SK-N-SH treated with all-trans-retinoic acid at 6 μM for 48 hours (cell line): ENCODE results near the gene AMMECR1.
"Not testable (repeated sequence)": the region's sequence is repeated elsewhere in the genome, so short reads cannot be mapped to it uniquely, and the experiment has no call there.

ENCODE experiments used
- ATAC-seq: fragments of 200-7000 bp; cut with Tn5 transposase; 3 replicates; pipeline ENCODE4 v1.9.1; 2020; ENCODE audit warnings: mild to moderate bottlenecking, moderate library complexity
- BACH2 ChIP-seq: fragments of 250-450 bp; sonication (Bioruptor Pico); IDR thresholded peaks from 2 replicates; pipeline ENCODE4 v1.9.0; 2021; ENCODE audit warnings: mild to moderate bottlenecking, borderline replicate concordance
- CREB5 ChIP-seq: fragments of 250-450 bp; sonication (Bioruptor Pico); IDR thresholded peaks from 2 replicates; pipeline ENCODE4 v1.5.1; 2020; ENCODE audit warnings: low read depth, mild to moderate bottlenecking, moderate library complexity
- CSDC2 ChIP-seq: fragments of 250-450 bp; sonication (Bioruptor Pico); IDR thresholded peaks from 2 replicates; pipeline ENCODE4 v1.5.0; 2020; ENCODE audit warnings: mild to moderate bottlenecking, moderate library complexity
- GLIS3 ChIP-seq: fragments of 250-450 bp; sonication (Bioruptor Pico); IDR thresholded peaks from 2 replicates; pipeline ENCODE4 v1.5.0; 2020; ENCODE audit warnings: mild to moderate bottlenecking, moderate library complexity
- ISL1 ChIP-seq: fragments of 250-450 bp; sonication (Bioruptor Pico); IDR thresholded peaks from 2 replicates; pipeline ENCODE4 v2.1.2; 2022; ENCODE audit warnings: mild to moderate bottlenecking, moderate library complexity
- OSR1 ChIP-seq: fragments of 250-450 bp; sonication (Bioruptor Pico); IDR thresholded peaks from 2 replicates; pipeline ENCODE4 v1.8.0; 2022; ENCODE audit warnings: moderate library complexity, mild to moderate bottlenecking, inconsistent platforms
- PATZ1 ChIP-seq: fragments of 250-450 bp; sonication (Bioruptor Pico); IDR thresholded peaks from 2 replicates; pipeline ENCODE4 v1.8.0; 2020; ENCODE audit warnings: mild to moderate bottlenecking, moderate library complexity, borderline replicate concordance
- PPARA ChIP-seq: fragments of 250-450 bp; sonication (Bioruptor Pico); IDR thresholded peaks from 2 replicates; pipeline ENCODE4 v1.5.0; 2020; ENCODE audit warnings: mild to moderate bottlenecking, borderline replicate concordance
- RARB ChIP-seq: fragments of 250-450 bp; sonication (Bioruptor Pico); IDR thresholded peaks from 2 replicates; pipeline ENCODE4 v1.8.0; 2021; ENCODE audit warnings: mild to moderate bottlenecking, moderate library complexity
- SNAI2 ChIP-seq: fragments of 250-450 bp; sonication (Bioruptor Pico); IDR thresholded peaks from 2 replicates; pipeline ENCODE4 v1.5.0; 2020; ENCODE audit warnings: mild to moderate bottlenecking, moderate library complexity
- TCF4 ChIP-seq: fragments of 250-450 bp; sonication (Bioruptor Pico); IDR thresholded peaks from 2 replicates; pipeline ENCODE4 v1.8.0; 2021; ENCODE audit warnings: mild to moderate bottlenecking, moderate library complexity, borderline replicate concordance
- ZC3H10 ChIP-seq: fragments of 250-450 bp; sonication (Bioruptor Pico); IDR thresholded peaks from 2 replicates; pipeline ENCODE4 v1.5.1; 2021; ENCODE audit warnings: mild to moderate bottlenecking, moderate library complexity
- ZFP3 ChIP-seq: fragments of 250-450 bp; sonication (Bioruptor Pico); IDR thresholded peaks from 2 replicates; pipeline ENCODE4 v1.5.0; 2020; ENCODE audit warnings: mild to moderate bottlenecking, moderate library complexity
- ZFP30 ChIP-seq: fragments of 450-650 bp; formaldehyde crosslinking; IDR thresholded peaks from 2 replicates; pipeline ENCODE4 v1.5.0; 2022; ENCODE audit warnings: mild to moderate bottlenecking, moderate library complexity
- ZNF565 ChIP-seq: fragments of 450-650 bp; formaldehyde crosslinking; conservative IDR thresholded peaks from 2 replicates; pipeline ENCODE4 v1.5.0; 2020; ENCODE audit warnings: low read depth, mild to moderate bottlenecking, moderate library complexity
- ZNF70 ChIP-seq: fragments of 450-650 bp; formaldehyde crosslinking; IDR thresholded peaks from 2 replicates; pipeline ENCODE4 v1.5.0; 2020; ENCODE audit warnings: mild to moderate bottlenecking, moderate library complexity
- ZNF8 ChIP-seq: fragments of 450-650 bp; formaldehyde crosslinking; IDR thresholded peaks from 2 replicates; pipeline ENCODE4 v1.5.0; 2020; ENCODE audit warnings: mild to moderate bottlenecking, moderate library complexity
- TF ChIP-seq, protein P1 (sequence below): fragments of 250-450 bp; sonication (Bioruptor Pico); IDR thresholded peaks from 2 replicates; pipeline ENCODE4 v1.5.1; 2021; ENCODE audit warnings: mild to moderate bottlenecking, moderate library complexity

The AMMECR1 gene

GRCh38 chrX:110338935-110339334, 21.1 kb upstream of the AMMECR1 start (continued):
- TF ChIP-seq ZNF70 (CRISPR knock-in tag) (no peak), GLIS3 (CRISPR knock-in tag) (no peak), PPARA (CRISPR knock-in tag) (no peak), OSR1 (CRISPR knock-in tag) (no peak)

- ATAC-seq, result not testable (repeated sequence)
Observed at GRCh38 chrX:110333458-110333857, 15.6 kb upstream of the AMMECR1 start.

DNA sequence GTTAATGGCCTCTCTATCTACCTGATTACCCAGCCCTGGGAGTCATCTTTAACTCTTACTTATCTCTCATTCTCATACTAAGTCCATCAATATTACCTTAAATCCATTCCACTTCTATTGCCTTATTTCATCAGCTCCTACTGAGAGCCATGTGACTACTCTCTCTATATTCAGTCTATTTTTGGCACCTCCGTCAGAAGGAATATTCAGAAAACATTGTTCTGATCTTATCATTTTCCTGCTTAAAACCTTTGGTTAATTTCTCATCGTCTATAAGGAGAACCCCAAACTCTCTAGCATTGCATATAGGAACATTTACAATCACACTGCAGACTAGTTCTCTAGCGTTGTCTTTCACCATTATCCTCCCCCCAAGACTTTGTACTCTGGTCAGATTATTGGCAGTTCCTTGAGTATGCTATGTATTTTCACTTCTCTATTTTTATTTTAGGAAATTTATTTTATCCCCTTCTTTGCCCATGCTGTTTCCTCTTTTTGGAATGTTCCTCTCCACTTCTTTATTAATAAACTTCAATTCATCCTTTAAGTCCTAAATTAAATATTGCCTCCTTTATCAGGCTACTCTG, 13.7 kb upstream of the AMMECR1 start:
- TF ChIP-seq, protein P1, sequence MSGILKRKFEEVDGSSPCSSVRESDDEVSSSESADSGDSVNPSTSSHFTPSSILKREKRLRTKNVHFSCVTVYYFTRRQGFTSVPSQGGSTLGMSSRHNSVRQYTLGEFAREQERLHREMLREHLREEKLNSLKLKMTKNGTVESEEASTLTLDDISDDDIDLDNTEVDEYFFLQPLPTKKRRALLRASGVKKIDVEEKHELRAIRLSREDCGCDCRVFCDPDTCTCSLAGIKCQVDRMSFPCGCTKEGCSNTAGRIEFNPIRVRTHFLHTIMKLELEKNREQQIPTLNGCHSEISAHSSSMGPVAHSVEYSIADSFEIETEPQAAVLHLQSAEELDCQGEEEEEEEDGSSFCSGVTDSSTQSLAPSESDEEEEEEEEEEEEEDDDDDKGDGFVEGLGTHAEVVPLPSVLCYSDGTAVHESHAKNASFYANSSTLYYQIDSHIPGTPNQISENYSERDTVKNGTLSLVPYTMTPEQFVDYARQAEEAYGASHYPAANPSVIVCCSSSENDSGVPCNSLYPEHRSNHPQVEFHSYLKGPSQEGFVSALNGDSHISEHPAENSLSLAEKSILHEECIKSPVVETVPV (CRISPR knock-in tag), result no peak
- TF ChIP-seq ZNF8 (CRISPR knock-in tag) (no peak), PATZ1 (CRISPR knock-in tag) (no peak), PPARA (CRISPR knock-in tag) (no peak)
- ATAC-seq, result no peak

GRCh38 chrX:110328613-110329012, 10.7 kb upstream of the AMMECR1 start:
- not testable (repeated sequence) for ATAC-seq

DNA sequence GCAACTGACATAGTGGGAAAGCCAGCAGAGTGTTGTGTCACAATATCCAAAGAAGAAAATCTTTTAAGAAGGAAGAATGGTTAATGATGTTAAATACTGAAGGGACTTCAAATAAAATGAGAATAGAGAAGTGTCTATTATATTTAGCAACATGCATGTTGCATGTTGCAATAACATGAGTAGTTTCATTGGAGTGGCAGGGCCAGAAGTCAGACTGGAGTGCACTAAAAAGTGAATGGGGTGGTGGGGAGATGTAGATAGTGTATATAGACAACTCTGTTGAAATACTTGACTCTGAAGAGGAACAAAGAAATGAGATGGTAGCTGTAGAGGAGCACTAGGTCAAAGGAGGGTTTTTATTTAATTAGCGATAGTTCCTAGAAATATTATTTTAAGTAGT, 9.5 kb upstream of the AMMECR1 start:
- no peak for ATAC-seq
- TF ChIP-seq CSDC2 (no peak), ZFP30 (CRISPR knock-in tag) (no peak), ZNF565 (CRISPR knock-in tag) (no peak), OSR1 (CRISPR knock-in tag) (no peak), ZC3H10 (CRISPR knock-in tag) (no peak), ZFP3 (no peak), ISL1 (no peak), ZNF70 (CRISPR knock-in tag) (no peak), SNAI2 (CRISPR knock-in tag) (no peak), ZNF8 (CRISPR knock-in tag) (no peak), PATZ1 (CRISPR knock-in tag) (no peak), CREB5 (no peak), BACH2 (no peak), RARB (no peak)
- TF ChIP-seq, protein P1 (CRISPR knock-in tag), result no peak

GRCh38 chrX:110326712-110327111, 8.8 kb upstream of the AMMECR1 start:
- TF ChIP-seq TCF4 (CRISPR knock-in tag) (no peak), ZNF565 (CRISPR knock-in tag) (no peak)
- no peak for ATAC-seq
